GM13976 (cell line): ENCODE data around the gene MRRF.

Experiments used
- DNase-seq: peaks from one replicate; pipeline ENCODE4 v3.0.0; 2012; ENCODE audit warnings: low spot score
- in situ Hi-C: fragments of 300-500 bp; cut with MboI; formaldehyde crosslinking; loops from one replicate; pipeline ENCODE4 v1.12.0; 2022; ENCODE audit warnings: low sequenced_read_pairs, mixed read lengths, inconsistent platforms; ENCODE audit not compliant: unreplicated experiment
- TF ChIP-seq, protein P1 (sequence below): IDR thresholded peaks from 2 replicates; pipeline ENCODE4 v1.5.1; 2012; ENCODE audit warnings: borderline replicate concordance, mild to moderate bottlenecking; ENCODE audit not compliant: insufficient read depth; ENCODE audit errors: extremely low read depth, missing control alignments, control extremely low read depth

The MRRF gene

DNA sequence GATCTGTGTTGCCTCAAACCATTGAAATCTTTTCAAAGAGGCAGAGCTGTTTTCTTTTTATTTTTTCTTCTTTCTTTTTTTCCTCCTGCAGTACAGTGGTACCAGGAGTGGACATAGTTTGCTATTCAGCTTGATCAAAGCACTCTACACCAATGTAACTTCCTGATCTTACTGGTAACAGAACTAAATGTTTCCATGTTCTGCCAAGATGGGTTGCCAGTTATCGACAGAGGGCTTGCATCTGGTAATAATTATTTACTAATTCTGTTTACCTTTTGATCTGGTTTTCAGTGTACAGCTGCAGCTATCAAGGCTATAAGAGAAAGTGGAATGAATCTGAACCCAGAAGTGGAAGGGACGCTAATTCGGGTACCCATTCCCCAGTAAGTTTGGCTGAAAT, 26.8 kb downstream of the MRRF start:
- in situ Hi-C loops = no loop called here
- DNase-seq = no peak
- TF ChIP-seq, protein P1, sequence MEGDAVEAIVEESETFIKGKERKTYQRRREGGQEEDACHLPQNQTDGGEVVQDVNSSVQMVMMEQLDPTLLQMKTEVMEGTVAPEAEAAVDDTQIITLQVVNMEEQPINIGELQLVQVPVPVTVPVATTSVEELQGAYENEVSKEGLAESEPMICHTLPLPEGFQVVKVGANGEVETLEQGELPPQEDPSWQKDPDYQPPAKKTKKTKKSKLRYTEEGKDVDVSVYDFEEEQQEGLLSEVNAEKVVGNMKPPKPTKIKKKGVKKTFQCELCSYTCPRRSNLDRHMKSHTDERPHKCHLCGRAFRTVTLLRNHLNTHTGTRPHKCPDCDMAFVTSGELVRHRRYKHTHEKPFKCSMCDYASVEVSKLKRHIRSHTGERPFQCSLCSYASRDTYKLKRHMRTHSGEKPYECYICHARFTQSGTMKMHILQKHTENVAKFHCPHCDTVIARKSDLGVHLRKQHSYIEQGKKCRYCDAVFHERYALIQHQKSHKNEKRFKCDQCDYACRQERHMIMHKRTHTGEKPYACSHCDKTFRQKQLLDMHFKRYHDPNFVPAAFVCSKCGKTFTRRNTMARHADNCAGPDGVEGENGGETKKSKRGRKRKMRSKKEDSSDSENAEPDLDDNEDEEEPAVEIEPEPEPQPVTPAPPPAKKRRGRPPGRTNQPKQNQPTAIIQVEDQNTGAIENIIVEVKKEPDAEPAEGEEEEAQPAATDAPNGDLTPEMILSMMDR = no peak

DNA sequence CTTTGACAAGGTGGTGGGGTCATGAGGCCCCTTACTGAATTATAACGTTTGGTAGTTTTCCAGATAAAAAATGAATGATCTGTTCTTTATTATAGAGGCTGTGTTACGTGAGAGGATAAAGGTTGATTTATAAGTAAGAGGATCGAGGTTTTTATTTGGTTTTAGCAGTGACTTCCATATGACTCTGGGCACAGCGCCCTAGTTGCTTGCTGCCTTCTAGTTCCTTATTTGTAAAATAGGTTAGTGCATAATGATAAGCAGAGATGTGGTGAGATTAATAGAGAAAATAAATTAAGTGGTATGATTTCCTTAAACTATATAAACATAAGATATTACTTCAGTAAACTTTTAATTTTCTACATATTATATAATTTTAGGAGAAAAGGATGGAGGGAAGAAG, 29.8 kb downstream of the MRRF start:
- in situ Hi-C loops = no loop called here
- no peak for DNase-seq
- TF ChIP-seq, protein P1 = no peak

DNA sequence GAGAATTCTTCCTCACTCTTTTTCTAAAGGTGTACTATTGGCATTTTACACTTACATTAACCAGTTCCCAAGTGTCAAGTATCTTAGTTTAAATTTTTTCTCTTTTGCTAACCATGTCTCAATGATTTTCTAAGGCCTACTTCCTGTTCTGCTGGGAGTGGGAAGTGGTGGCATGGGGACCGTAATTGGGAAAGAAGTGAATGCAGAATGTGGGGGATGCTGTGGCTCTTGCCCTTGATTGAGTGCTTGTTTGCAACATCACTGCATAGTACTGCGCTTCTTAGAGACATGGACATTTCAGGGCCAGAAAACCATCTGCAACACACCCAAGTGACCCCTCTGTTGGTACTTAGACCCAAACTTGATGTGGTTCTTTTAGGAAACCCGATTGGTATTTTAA, 32.8 kb downstream of the MRRF start:
- no peak for DNase-seq
- TF ChIP-seq, protein P1 = no peak
- in situ Hi-C loops = no loop called here

DNA sequence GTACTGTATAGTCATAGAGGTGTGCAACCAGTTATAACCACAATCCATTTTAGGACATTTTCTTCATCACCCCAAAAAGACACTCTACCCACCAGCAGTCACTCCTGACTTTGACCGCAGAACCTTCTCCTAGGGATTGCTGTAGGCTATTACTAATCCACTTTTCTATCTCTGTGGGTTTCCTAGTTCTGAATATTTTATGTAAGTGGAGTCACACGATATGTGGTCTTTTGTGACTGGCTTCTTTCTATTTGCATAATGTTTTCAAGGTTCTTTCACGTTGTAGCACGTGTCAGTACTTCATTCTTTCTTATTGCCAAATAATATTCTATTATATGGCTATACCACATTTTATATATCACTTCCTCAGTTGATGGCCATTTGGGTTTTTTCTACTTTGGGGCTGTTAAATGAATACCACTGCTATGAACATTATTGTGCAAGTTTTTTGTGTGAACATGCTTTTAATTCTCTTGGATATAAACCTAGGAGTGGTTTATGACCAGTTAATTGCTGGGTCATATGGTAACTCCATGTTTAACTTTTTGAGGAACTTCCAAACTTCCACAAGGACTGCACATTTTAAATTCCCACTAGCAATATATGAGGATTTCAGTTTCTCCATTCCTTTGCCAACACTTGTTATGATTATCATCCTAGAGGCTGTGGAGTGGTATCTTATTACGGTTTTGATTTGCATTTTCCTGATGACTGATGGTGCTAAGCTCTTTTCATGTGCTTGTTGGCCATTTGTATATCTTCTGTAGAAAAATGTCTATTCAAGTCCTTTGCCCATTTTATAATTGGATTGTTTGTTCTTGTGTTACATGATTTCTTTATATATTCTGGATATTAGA, 37.8 kb downstream of the MRRF start:
- in situ Hi-C loops = no loop called here
- TF ChIP-seq, protein P1 = no peak
- DNase-seq = no peak

DNA sequence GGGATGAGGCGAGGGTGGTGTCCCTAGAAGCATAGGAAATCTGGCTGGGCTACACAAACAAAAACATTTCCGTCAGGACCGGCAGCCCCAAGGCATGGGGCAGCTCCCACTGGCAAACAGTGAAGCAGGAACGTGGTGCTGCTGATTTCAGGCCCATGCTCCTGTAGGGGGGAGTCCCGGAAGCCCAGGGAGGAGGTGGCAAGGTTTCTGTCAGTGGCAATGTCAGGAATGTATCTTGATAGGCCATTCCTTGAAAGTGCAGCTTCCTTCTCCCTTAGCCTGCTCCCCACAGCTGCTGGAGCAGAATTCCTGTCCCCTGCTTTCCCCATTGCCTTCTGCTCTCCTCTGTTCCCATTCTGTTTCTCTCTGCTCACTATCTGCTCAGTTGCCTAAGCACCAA, 42.4 kb downstream of the MRRF start:
- TF ChIP-seq, protein P1 = no peak
- in situ Hi-C loops = no loop called here

DNA sequence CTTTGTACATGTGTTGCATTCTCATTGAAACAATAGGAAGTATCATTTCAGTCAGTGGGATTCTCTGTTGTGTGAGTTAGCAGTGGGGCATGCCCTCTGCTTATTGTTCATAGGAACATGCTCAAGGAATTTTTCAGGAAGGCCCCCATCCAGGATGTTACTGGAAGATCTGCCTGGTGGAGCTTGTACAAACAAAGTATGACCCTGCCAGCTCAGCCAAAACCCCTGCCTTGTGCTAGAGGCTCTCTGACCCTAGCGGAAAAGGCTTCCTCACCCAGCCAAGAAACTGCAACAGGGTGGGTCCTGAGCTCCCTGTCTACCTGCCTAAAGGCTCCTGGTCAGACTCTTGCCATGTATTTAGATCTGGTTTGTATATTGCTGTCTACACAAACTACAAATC, 43.2 kb downstream of the MRRF start:
- in situ Hi-C loops = no loop called here
- DNase-seq = no peak
- TF ChIP-seq, protein P1 = no peak

More for the DNA sequence above, 42.4 kb downstream of the MRRF start:
- no peak for DNase-seq
